Measurements from ENCODE around the gene OPCML.

Gene OPCML

GRCh38 chr11:133064152-133064877 lies 468.0 kb downstream of the OPCML start:
- DNase-seq, result peak; percentile 89

GRCh38 chr11:133058501-133058900 lies 473.8 kb downstream of the OPCML start:
- DNase-seq, result no peak

GRCh38 chr11:133053124-133053776 lies 479.1 kb downstream of the OPCML start:
- peak; percentile 36 for DNase-seq

GRCh38 chr11:133052537-133052936 lies 479.8 kb downstream of the OPCML start:
- DNase-seq, result no peak

- DNase-seq, result no peak
Observed at GRCh38 chr11:133049244-133050019, 482.9 kb downstream of the OPCML start.

- DNase-seq, result no peak
Observed at GRCh38 chr11:133048270-133048669, 484.0 kb downstream of the OPCML start.

GRCh38 chr11:133047771-133048115 lies 484.6 kb downstream of the OPCML start:
- no peak for DNase-seq

GRCh38 chr11:133047036-133047770 lies 485.1 kb downstream of the OPCML start:
- DNase-seq, result peak; percentile 27

GRCh38 chr11:133046252-133046651 lies 486.0 kb downstream of the OPCML start:
- no peak for DNase-seq

- peak; percentile 61 for DNase-seq
Observed at GRCh38 chr11:133041928-133042882, 490.1 kb downstream of the OPCML start.

- DNase-seq, result no peak
Observed at GRCh38 chr11:133041181-133041580, 491.1 kb downstream of the OPCML start.

- DNase-seq, result peak; percentile 91
Observed at GRCh38 chr11:133040289-133040900, 491.9 kb downstream of the OPCML start.

- peak; percentile 27 for DNase-seq
Observed at GRCh38 chr11:133038850-133039249, 493.5 kb downstream of the OPCML start.

- no peak for DNase-seq
Observed at GRCh38 chr11:133034929-133035328, 497.4 kb downstream of the OPCML start.

GRCh38 chr11:133029107-133029506 lies 503.2 kb downstream of the OPCML start:
- DNase-seq, result no peak

GRCh38 chr11:133026952-133027351 lies 505.3 kb downstream of the OPCML start:
- DNase-seq, result no peak

GRCh38 chr11:133024301-133024700 lies 508.0 kb downstream of the OPCML start:
- no peak for DNase-seq

GRCh38 chr11:133023232-133023631 lies 509.1 kb downstream of the OPCML start:
- DNase-seq, result no peak

- DNase-seq, result no peak
Observed at GRCh38 chr11:133021553-133021952, 510.7 kb downstream of the OPCML start.

GRCh38 chr11:133020372-133020714 lies 512.0 kb downstream of the OPCML start:
- DNase-seq, result no peak

- no peak for DNase-seq
Observed at GRCh38 chr11:133019545-133020371, 512.5 kb downstream of the OPCML start.

All from fibroblast of skin of right biceps (primary cell).